Stimulated activated CD8-positive, alpha-beta memory T cell treated with anti-CD3 and anti-CD28 coated beads, Interleukin-2, amount 100 ng/mL, for 48 hours (primary cell): ENCODE data around the gene KCNJ4.

Experiments
- DNase-seq, 2 donors: peaks; one replicate each; pipeline ENCODE4 v3.0.0-alpha.2; 2020; ENCODE audit warnings: low read depth in 2 of 2

The KCNJ4 gene

GRCh38 chr22:38431266-38432010 lies 23.6 kb downstream of the KCNJ4 start:
- DNase-seq = no peak

DNA sequence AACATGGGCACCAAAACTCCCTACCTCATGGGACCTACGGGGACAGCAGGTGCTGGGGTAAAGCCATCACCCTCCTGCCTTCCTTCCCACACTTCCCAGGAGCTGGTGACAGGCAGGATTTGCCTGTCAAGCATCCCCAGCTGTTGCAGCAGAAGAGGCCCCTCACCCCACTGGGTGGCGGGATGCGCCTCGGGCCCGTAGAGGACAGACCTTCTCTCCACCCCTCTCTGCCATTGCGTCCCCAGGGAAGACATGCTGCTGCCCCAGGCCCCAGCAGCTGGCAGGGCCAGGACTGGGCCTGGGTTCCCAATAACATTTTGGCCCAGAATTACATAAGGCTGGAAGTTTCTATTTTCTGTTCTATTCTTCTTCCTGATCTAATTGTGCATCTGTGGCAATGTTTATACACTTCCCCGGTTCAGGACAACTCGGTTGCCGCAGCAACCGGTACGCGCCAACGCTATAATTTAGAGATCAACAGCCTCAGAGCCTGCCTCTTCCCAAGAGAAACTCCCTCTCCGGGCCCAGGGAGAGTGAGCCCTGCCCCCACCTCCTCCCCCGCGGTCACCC lies 25.4 kb downstream of the KCNJ4 start:
- DNase-seq = no peak

DNA sequence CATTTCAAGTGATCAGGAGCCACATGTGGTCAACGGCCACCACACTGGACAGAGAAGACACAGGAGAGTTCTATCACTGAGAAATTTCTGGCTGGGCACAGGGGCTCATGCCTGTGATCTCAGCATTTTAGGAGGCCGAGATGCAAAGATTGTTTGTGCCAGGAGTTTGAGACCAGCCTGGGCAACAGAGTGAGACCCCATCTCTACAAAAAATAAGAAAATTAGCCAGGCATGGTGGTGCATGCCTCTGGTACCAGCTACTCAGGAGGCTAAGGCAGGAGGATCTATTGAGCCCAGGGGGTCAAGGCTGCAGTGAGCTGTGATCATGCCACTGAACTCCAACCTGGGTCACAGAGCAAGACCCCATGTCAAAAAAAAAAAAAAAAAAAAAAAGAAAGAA lies 26.3 kb downstream of the KCNJ4 start:
- no peak for DNase-seq

DNA sequence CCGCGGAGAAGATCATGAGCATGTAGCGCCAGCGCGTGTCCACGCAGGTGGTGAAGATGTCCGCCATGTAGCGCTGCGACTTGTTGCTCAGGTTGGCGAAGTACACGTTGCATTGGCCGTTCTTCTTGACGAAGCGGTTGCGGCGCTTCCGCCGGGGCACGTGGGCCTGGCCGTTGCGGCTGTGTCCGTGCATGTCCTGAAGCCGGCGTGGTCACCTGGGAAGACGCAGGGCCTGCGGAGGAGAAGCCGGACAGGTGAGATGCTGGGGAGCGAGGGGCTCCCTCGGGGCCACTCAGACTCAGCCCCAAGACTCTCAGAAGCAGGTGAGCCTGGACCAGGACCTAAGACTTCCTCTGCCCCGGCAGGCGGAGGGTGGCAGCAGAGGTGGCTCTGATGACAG lies 27.1 kb downstream of the KCNJ4 start:
- DNase-seq = no peak

- DNase-seq = no peak
These were observed 27.5 kb downstream of the KCNJ4 start for GRCh38 chr22:38427465-38427864.

DNA sequence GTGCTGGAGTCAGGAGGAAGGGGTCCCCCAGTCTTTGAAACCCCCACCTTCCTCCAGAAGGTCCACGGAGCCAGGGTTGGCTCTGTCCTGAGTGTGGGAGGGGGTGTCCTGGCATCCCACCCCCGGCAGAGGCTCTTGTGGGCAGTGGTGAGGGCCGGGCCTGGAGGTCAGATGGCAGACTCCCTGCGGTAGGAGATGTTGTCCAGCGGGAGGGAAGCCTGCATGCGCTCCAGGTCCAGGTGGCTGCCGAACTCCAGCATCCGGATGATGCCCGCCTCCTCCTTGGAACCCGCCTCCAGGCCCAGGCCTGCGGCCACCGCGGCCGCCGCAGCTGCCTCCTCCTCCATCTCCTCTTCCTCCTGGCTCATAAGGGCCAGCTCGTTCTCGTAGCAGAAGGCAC lies 28.4 kb downstream of the KCNJ4 start:
- no peak for DNase-seq

DNA sequence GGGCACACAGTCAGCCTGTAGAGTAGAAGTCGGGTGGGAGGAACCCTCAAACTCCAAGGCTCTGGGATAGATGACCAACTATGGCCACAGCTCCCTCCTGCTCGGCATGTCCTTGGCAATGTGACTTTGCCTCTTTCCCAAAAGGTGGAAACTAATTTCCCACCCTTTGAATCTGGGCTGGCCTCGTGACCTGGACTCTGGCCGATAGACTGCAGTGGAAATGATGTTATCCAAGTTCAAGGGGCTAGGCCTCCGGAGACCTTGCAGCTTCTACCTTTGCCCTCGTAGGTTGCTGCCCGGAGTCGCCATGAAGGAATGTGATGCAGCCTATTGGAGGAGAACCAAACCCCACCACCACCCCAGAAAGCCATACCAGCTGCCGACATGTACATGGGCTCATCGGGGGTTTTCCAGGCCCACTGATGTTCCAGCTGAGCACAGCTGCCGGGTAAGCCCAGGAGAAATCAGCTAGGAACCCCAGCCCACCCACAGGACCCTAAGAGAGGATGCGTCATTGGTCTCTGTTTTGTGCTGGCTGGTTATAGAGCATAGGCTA lies 30.4 kb downstream of the KCNJ4 start:
- no peak for DNase-seq

DNA sequence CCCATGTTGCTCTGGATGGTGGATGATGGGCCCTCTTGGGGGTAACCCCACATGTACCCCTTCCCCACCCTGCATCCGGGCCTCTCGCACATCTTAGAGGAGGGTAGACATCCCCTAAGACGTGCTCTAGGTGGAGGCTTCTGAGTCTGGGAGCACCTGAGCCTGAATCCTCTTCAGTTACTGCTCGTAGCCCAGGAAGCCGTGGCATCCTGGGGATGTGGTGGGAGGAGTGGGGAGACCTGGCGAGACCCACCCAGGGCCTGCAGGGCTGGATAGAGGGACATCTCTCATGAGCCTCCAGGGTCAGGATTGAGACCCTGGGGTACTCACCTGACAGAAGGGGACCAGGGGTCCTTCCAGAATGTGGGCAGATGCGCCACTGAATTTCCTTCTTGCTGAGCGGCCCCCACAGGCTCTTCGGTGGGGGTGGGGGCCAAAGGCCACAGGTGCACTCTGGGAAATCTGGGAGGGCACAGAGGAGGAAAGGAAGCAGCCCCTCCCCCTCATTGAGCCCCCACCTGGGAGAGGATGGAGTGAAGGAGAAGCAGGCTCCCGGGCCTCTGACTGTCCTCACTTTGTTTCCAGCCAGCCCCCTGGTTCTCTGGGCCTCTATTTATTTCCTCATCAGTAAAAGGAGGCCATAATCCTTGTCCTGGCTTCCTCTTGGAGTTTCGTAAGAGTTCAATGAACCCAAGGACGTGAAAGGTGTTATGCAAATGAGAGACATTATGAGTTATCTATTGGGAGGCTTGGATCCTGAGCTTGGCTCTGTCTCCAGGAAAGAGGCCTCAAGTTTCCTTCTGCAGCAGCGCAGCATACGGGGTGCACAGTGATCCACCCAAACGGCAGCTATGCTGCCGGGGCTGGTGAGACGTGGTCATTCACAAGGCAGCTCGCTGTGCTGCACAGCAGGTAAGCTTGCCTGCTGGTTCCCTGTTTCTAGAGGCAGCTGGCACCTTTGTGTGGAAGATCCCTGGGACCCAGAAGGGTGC lies 31.2 kb downstream of the KCNJ4 start:
- DNase-seq = no peak

DNA sequence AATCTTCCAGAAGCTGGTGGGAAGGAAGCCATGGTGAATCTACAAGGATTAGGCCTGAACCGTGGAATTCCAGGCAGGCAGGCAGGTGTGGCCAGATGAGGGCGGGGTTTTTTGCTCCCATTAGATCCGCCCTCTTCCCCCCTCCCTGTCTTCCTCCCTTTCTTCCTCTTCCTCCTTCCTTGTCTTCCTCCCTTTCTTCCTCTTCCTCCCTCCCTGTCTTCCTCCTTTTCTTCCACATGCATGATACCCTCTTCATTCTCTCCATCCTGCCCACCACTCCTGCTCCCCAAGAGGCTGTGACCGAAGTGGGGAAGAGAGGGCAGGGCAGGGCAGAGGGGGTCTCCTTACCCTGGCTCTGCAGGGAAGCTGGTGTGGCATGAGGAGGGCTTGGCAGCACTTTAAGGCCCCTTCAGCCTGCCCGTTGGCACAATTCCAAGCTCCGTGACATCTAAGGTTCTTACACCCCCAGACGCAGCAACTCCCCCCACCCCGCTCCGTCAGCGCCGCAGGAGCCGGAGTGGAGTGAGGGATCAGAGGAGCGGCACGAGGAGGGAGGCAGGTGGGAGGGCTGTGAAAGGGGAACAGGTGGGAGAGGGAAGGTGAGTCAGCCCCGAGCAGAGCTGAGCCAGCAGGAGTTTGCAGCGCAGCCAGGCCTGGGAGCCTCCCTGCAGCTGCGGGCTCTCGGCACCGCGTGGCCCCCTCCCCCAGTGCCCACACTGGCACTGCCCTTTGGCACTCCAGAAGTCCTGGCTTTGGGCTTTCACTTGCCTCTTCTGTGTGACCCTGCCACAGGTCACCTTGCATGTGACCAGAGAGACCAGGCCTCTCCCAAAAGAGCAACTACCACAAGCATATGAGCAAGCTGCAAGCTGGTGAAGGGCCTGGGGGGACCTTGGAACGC lies 32.1 kb downstream of the KCNJ4 start:
- DNase-seq = no peak

DNA sequence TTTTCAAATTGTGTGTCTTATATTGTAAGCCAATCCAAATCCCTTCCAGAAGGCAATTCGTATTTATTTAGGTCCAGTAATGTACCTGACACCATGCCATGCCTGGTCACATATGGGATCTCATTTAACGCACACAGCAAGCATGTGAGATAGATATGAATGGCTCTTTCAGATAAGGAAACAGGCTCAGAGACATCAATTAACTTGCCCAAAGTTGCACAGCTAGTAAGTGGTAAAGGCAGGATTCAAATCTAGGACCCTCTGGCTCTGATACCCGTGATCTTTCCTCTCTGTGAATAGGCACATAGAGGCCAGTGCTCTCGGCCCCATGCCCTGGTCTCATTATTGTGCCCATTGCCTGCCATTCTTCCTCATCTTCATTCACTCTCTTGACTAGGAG lies 34.3 kb downstream of the KCNJ4 start:
- DNase-seq = no peak

DNA sequence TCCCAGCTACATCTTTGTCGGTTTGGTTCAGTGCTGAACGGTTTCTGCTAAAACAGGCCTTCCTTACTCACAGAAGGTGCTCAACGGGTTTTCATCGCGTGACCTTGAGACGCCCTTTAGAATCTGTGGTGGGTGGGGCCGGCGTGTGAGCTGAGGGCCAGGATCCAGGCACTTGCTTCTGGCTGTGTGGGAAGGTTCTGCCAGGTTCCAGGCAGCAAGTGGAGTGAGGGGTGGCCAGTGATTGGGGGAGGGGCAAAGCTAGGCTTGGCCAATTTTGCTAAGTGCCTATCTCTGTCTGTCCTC lies 35.2 kb downstream of the KCNJ4 start:
- no peak for DNase-seq

GRCh38 chr22:38419121-38419857 lies 35.7 kb downstream of the KCNJ4 start:
- no peak for DNase-seq

GRCh38 chr22:38418589-38418988 lies 36.4 kb downstream of the KCNJ4 start:
- no peak for DNase-seq

GRCh38 chr22:38417252-38418060 lies 37.5 kb downstream of the KCNJ4 start:
- no peak for DNase-seq

- no peak for DNase-seq
These were observed 38.3 kb downstream of the KCNJ4 start for GRCh38 chr22:38416621-38417251.

GRCh38 chr22:38415561-38416321 lies 39.3 kb downstream of the KCNJ4 start:
- DNase-seq = no peak

DNA sequence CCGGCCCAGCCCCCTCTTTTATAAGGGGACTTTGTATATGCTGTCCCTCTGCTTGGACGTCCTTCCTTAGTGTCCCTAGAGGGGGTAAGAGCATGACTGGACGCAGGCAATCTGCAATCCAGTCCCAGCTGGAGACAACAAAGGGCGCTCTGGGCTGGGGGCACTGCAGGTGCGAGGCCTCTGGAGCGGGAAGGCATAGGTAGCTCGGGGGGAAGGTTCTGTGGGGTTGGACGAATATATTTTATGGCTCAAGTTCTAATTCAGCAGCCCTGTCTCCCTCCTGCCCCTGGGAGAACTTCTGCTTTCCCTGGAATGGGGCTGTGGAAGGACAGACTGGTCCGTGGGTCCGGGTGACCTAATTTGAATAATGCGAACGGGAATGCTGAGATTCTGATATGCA lies 40.0 kb downstream of the KCNJ4 start:
- no peak for DNase-seq

DNA sequence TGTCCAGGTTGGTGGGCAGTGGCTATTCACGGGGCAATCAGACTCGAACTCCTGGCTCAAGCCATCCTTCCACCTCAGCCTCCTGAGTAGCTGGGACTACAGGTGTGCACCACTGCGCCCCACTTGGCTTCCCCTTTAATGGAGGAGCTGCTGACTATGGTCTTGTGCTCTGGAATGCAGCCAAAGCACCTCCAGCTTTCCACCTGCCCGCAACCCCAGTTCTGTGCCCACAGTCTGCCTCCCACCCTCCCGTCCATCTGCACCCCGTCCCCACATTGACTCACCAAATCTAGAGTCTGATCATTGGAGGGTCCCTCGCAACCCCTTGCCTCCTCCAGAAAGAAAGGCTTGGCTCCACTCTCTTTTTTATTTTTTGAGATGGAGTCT lies 41.0 kb downstream of the KCNJ4 start:
- no peak for DNase-seq
